Stimulated activated CD4-positive, alpha-beta T cell treated with anti-CD3 and anti-CD28 coated beads, TNF-alpha, amount 100 ng/mL, for 48 hours (primary cell): ENCODE results near the gene RNASE13.
"Not testable (repeated sequence)": the region's sequence is repeated elsewhere in the genome, so short reads cannot be mapped to it uniquely, and the experiment has no call there.

Source experiments
- DNase-seq, 3 donors: peaks; one replicate each; pipeline ENCODE4 v3.0.0-alpha.2; 2020; ENCODE audit warnings: low read depth in 3 of 3

RNASE13 gene

DNA sequence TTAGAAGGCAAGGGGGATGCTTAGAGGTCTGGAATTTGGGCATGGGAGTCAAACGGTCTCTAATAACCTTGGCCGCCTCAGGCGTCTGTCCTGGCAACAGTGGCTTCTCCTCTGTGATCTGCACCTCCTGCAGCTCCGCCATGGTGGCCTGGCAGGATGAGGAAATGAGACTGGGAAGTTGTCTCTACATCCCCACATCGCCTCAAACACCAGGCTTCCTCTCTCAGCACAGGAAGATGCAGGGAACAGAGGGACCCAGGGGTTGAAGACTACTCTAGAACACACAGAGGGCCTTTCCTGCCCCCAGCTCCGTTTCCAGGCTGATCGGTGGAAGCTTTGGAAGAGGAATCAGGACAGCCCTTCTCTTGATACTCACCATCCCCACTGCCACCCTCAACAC lies 11.4 kb downstream of the RNASE13 start:
- DNase-seq: no peak

DNA sequence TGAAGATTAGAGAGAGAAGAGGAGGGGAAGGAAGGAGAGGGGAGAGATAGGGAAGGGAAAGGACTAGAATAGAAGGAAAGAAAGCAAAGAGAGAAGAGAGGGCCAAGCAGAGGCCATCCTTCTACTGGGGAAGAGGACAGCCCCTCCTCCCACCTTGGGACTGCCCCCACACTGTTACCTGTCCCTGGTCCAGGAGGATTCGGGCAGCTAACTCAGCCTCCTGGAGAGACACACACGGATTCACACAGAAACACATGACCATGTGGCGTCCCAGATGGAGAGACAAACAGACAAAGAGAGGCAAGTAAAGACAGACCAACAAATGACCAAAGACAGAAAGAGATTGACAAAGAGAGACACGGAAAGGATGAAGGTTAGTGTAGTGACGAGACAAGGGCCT lies 11.9 kb downstream of the RNASE13 start:
- no peak for DNase-seq

DNA sequence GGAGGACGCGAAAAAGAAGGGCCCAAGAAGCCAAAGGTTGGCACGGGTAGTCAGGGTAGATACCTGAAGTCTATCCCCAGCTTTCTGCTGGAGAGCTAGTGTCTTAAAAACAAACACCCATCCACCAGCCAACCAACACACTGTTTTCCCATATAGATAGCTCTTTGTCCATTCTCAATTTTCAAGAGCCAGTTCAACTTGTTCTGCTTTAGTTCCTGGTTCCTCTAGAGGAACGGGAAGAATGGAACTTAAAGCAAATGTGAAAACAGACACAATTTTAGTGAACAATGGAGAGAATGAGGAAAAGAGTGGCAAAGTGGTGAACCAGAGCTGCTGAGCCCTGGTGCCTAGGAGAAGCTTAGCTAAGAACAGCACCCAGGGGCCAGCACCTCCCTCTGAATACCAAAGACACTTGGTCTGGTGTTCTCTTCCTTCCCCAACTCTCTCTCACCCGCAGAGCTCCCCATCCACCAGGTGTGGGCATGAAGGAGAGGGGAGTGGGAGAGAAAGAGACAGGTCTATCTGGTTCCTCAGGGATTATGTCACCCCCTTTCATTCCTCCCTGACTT lies 13.5 kb downstream of the RNASE13 start:
- no peak for DNase-seq

DNA sequence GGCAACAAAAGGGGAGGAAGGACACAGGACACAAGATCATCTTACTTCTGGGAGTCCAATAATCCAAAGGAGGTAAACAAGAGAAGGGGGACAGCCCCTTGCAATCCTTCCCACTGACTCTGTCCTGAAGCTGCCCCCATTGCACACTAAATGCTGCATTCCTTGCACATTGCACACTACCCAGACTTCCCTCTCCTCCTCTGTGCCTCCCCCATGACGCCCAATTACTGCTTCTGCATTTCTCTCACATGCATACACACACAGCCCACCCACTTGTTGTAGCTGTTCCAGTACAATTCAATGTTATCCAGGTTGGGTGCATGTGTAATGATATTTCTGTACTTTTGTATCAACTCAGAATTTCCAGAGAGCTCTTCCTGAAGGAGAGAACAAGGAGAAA lies 15.2 kb downstream of the RNASE13 start:
- no peak for DNase-seq

DNA sequence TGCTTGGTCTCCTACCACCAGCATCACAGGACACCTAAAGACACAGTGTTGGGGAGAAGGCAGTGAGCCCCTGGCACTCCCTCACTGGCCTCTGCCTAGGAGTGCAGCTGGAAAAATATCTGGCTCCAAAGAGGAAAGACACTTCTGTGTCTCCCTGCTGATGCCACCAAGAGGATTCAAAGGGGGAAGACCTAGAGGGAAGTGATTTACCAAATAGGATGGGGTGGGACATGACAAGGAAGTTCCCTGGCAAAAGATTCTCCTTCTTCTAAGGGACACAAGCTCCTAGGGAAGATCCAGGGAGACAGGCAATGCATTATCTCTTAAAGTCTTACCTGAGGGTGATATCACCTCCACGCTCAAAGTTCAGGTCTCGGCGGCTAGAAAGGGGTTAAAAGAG lies 15.8 kb downstream of the RNASE13 start:
- DNase-seq: no peak

DNA sequence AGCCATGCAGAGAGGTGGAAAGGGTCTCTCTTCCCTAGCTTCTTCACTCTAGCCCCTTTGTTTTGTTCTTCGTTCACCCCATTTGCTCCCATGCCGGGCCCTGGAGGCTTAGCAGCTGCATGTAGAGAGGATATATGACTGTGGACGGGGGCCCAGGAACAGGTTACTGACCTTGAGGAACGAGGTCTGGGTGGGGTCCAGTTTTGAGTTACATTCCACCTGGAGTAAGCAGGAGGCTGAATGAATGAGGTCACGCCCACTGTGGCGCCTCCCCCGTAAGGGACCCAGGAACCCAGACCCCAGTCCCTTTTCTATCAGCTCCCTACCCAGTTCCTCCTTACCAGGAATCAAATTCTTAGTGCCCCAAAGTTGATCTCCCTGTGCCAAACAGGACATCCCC lies 16.3 kb downstream of the RNASE13 start:
- DNase-seq: no peak

DNA sequence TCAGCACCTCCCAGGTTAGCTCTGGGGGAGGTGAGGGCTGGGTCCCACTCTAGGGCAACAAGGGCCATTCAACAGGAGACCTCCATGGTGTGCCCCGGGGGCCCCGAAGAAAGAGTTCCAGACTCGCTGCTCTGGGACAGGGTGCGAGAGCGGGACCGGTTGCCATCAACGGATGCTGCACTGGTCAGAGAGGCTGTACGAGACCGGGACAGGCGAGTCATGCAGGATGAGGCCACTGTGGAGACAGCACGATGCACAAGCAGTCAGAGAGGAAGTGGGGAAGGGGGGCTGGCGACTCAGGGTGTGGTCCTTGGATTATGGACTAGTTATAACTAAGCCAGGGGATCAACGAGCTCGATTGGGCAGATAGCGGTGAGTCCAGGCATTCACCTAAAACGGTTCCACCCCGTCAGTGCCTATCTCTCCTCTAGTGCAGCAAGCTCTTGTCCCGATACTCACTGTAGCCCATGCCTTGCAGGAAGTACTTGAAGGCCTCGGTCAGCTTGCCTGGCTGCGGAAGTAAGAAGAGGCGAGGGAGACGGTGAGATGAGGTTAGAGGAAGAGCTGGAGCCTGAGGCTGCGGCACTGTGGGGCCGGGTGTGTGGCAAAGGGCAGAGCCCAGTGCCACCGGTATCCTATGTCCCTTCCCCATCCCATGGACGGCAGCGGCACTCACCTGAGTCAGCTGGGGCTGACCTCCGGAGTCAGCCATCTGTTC lies 16.9 kb downstream of the RNASE13 start:
- no peak for DNase-seq

DNA sequence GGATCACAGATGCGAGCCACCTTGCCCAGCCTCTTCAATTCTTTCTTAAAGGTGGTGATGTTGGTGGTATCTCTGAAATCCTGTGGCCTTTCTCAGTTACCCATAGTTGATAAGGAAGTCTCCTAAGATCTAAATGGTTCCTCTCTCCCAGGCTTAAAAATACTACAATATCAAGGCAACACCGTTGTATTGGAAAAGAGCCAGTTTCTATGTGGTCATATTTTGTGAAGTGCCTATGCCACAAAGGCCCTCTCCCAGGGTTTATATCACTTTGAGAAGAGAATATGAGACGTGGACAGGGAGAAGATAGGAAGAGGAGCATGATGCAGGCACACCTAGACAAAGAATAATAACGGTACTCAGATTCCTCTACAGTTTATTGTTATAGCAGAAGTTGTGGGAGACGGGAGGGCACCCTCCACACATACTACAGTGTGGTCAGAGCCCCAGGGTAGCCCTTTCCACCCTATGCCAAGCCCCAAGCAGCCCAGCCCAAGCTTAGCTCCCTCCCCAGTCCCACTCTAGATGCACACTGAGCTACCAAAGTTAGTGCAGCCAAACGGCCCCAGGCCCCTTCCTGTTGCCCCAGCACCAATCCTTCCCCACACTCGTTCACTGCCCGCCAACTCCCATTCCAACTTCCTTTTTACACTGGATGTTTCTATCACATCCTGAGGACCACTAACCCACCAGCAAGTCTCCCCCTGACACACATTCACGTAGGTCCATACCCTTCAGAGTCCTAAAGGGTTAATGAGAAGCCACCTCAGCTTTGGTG lies 18.0 kb downstream of the RNASE13 start:
- DNase-seq: no peak

DNA sequence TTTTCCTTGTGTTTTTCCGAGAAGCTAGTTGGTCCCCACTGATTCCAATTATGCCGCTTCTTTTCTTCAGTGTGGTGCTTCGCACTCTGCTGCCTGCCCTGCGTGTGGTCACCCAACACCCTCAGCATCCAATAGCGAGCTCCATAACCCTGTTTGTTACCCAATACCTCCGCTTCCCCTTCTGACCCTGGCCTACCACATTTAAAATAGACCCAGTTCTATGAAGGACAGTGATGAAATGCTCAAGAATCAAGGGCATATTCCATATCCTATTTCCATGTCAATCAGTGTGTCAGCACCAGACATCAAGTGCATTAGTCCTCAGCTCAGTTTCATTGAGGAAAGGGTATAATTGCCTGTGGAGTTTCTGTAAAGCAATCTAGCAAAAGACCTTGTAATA lies 19.3 kb downstream of the RNASE13 start:
- DNase-seq: no peak

DNA sequence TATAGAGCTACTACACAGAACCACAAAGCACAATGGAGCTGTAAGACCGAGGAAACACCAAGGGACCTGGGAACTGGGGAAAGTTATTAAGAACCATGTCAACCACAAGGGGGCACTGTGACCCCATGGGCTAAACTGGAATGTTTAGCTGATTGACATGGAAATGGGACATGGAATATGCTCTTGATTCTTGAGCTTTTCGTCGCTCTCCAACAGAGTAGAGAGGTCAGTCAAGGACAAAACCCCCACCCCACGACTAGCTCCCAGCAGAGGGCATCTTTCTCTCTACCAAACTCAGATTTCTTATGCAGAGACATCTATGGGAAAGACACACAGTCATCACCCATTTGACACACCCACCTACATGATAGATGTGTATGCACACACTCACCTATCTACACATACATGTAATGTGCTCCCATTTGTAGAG lies 19.8 kb downstream of the RNASE13 start:
- DNase-seq: peak; percentile 44 to 77 (median 74)

DNA sequence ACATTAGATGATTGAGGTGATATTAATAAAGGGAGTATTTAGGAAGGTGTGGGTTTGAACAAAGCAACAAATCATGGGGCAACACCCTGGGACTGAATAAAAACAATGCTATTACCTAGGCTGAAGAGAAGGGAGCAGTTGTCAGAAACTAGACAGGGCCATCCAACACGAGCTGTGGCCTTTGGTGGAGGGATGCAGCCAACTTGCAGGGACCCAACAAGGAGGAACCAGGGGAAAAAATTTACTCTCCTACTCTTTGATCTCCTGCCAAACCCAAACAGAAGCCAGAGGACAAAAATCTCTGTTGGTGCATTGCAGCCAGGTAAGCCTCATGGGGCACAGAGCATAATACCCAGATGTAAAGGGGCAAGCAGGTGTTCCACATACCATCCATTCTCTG lies 23.5 kb downstream of the RNASE13 start:
- no peak for DNase-seq

DNA sequence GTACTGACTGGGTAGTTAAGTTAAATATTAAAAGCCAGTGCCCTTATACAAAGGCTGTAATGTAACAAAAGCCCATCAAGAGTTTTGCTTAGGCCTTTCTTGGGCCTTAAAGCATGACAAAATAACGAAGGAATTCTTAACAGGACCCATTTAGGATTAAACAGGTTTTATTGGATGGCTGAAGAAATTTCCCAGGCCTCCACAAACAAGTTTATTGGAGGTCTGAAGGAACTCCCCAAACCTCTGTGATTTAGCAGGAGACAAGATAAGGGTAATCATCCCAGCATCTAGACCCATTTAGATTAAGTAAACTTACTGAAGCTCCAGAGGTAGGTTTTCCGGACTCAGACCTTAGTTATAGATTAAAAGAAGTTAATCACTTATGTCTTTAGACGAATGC lies 24.9 kb downstream of the RNASE13 start:
- DNase-seq: not testable (repeated sequence)

DNA sequence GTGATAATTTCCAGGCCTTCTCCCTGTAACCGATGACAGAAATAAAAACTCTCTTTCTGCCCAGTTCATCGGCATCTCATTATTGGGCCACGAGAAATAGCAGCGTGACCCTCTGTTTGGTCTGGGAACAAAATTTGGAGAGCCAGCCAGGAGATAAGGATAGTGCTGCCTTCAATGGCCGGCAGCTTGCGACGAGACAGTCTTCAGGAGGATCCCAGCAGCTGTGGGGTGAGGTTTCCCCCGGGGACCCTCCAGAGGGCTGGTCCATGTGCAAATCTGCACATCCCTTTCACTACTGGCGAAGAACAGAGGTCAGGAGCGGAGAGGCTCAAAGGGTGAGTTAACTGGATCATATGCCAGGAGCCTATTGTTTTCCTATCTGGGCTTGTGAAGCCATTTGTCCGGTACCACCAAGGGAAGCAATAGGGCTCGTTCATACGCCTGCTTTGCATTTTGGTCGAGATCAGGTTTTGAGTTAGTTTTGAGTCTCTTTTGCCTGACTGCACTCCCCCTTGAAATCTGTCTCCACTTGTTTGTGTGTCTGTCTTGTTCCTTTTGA lies 30.7 kb downstream of the RNASE13 start:
- no peak for DNase-seq

DNA sequence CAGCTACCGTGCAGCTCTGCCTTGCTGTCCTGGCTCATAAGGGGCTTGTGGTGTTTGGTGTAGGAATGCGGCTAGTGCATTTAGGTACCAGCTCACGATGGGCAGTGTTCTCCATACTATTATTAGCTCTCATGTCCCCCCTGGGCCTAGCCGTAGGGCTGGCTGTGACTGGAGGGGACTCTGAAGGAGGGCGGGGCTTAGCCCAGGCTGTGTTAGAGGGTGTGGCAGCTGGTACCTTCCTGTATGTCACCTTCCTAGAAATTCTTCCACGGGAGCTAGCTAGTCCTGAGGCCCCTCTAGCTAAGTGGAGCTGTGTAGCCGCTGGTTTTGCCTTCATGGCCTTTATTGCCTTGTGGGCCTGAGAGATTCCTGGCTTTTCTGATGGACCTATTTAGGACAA lies 33.4 kb downstream of the RNASE13 start:
- DNase-seq: no peak

DNA sequence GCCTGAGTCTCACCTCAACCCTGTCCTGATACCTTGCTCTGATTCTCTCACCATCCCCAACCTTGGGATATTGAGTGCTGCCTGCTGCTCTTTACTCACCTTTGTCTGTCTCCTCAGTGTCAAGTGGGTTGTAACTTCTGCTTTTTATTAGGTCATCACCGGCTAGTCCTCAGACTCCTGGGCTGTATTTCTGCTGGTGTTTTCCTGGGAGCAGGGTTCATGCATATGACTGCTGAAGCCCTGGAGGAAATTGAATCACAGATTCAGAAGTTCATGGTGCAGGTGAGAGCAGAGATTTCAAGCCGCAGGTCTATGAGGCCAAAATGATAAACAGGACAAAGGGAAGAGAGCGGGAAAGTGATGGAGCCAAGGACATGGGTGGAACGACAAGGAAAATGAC lies 35.0 kb downstream of the RNASE13 start:
- DNase-seq: no peak

DNA sequence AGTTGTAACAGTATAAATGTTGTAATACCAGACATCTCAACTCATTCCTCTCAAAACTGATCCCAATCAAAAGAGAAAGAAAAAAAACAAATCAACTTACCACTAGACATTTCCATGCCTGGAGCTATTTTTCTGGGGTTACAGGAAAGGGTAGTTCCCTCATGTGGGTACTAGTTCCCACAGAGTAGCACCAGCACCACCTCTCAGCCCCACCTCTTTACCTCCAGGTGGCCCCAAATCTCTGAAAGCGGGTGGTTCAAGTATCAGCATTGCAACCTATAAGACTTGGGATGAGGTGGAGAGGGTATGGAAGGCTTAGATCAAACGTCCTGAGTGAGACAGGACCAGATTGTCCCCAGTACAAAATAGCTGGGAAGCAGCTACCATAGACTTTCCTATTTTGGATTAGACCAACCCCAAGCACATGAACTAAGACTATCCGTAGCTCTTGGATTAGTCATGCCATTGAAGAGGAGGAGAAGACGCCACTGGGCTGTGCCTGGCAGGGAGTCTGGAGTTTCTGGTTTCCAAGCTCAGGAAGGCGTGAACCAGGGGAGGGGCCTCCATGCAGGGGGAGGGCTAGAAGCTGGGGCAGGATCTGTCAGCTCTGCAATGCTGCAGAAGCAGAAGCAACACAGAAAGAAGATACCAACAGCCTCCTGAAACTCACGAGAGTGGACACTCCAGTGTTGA lies 35.8 kb downstream of the RNASE13 start, which contains the start of gene SLC39A2:
SLC39A2 (plus strand) TSS at position 620 of the 693 bp plus-strand sequence. CDS start 154 bp downstream, outside the sequence.
- DNase-seq: no peak

DNA sequence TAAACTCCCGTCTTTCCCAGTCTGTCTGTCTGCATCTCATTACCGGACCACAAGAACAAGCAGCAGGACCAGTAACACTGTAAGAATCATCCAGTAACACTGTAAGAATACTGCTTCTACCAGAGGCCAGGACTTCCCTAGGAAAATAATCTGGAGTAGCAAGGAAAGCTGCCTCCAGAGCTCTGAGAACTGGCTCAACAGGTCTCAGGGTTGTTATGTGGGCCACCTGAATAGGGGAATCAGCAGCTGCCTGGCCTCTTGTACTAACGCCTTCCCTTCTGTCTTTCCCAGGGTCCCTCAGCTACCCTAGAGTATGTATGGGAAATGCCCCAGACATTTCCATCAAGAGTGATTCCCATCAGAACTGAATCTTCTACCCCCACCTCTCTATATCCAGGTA lies 36.5 kb downstream of the RNASE13 start:
- DNase-seq: no peak

DNA sequence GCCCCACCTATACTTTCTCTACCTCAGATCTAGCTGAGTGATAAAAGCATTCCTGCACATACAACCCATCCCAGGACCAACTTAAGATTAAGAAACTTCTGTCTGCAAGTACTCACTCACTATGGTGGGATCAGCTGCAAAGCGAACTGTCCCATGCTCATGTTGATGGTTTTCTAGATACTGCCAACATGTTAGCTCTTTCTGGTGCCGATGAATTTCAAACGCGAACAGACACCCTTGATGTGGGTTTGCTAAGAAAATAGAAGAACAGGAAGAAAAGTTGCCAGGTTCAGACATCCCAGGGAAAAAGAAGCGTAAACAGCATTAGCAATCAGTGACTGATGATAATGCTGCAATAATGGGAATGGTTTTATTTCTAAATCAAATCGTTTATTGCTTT lies 37.0 kb downstream of the RNASE13 start:
- no peak for DNase-seq

DNA sequence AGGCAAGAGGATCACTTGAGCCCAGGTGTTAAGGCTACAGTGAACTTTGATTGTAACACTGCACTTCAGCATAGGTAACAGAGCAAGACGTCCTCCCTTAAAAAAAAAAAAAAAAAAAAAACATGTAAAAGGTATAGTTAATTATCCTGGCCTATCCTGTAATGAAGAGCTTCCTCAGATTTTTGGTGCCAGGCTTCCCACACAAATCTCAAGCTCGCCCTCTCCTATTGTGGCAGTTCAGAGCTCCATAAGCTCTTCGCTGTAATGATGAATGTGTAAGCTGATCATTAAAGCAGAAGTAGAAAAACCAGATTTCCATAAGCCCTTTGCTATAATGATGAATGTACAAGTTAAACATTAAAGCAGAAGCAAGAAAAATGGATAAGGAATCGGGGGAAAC lies 37.5 kb downstream of the RNASE13 start:
- no peak for DNase-seq

DNA sequence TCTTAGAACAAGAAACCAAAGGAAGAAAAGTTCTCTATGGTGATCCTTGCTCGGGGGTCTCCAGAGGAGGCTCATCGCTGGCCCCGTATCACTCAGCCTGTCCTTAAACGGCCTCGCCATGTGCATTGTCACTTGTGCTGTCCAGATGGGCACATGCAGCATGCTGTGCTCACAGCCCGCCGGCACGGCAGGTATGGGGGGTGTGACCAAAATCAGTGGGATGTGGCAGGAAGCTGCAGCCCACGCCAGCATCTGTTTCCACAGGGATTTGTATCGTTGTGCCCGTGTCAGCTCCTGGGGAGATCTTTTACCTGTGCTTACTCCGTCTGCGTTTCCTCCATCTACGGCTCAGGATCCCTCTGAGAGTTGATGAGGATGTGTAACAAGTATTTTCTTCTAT lies 38.1 kb downstream of the RNASE13 start:
- no peak for DNase-seq

DNA sequence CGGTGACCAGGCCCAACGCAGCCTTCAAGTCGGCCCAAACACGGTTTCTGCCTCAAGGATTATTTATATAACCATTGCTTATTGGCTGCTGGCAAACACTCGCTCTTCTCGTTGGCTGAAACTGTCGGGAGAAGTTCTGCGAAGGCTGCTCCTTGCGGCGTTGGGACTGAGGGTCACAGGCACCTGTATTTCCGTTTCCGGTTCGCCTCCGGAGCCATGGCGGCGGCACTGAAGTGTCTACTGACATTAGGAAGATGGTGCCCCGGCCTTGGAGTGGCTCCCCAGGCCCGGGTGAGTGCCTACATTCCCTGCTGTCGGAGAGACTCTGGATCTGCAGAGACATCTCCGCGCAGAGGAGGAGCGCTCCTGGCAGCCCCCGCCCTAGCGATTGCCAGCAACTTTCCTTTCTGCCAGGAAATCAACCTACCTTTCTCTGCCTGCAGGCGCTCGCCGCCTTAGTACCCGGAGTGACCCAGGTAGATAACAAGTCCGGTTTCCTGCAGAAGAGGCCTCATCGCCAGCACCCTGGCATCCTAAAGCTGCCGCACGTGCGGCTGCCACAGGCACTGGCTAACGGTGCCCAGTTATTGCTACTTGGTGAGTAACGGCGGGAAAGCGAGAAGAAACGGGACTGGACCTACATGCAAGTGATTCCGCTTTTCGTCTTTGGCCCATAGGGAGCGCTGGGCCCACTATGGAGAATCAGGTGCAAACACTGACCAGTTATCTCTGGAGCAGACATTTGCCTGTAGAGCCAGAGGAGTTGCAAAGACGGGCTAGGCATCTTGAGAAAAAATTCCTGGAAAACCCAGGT lies 44.6 kb downstream of the RNASE13 start, which contains the start of gene METTL17:
METTL17 (plus strand) TSS at position 194 of the 814 bp plus-strand sequence; CDS start at position 217, 23 bp downstream.
- DNase-seq: peak; percentile 78 to 85 (median 80)
